H9 (cell line): ENCODE results near the gene ISY1. TPM values are rescaled to one million over a fixed set of nuclear protein-coding genes. Genes with fewer than 3 reads are reported as not detected.

Experiments used
- DNase-seq: peaks from one replicate; pipeline ENCODE4 v3.0.0-alpha.2; 2017
- H2AFZ ChIP-seq: one replicate; pipeline ENCODE4 v1.6.1; 2013; ENCODE audit warnings: mild to moderate bottlenecking, low read length, control low read depth, moderate library complexity
- H2AK5ac ChIP-seq: 2 replicates; pipeline ENCODE4 v1.6.1; 2013; ENCODE audit warnings: low read length, control low read depth, mixed read lengths; ENCODE audit not compliant: insufficient read length
- H2BK120ac ChIP-seq: one replicate; pipeline ENCODE4 v1.6.1; 2013; ENCODE audit warnings: low read depth, mild to moderate bottlenecking, low read length, control low read depth, inconsistent platforms; ENCODE audit not compliant: poor library complexity, severe bottlenecking
- H2BK12ac ChIP-seq: 2 replicates; pipeline ENCODE4 v1.6.1; 2013; ENCODE audit warnings: low read length, control low read depth, mixed read lengths, low read depth; ENCODE audit not compliant: insufficient read length
- H2BK15ac ChIP-seq: 2 replicates; pipeline ENCODE4 v1.6.1; 2013; ENCODE audit warnings: low read depth, low read length, control low read depth
- H2BK20ac ChIP-seq: one replicate; pipeline ENCODE4 v1.6.1; 2013; ENCODE audit warnings: low read depth, mild to moderate bottlenecking, low read length, control low read depth, inconsistent platforms; ENCODE audit not compliant: poor library complexity, severe bottlenecking
- H2BK5ac ChIP-seq: 2 replicates; pipeline ENCODE4 v1.6.1; 2013; ENCODE audit warnings: low read length, control low read depth, mixed read lengths; ENCODE audit not compliant: insufficient read length
- H3K14ac ChIP-seq: 2 replicates; pipeline ENCODE4 v1.6.1; 2013; ENCODE audit warnings: low read length, control low read depth; ENCODE audit not compliant: insufficient read depth
- H3K18ac ChIP-seq: 2 replicates; pipeline ENCODE4 v1.6.1; 2013; ENCODE audit warnings: low read depth, mild to moderate bottlenecking, mixed read lengths, low read length, control low read depth; ENCODE audit not compliant: insufficient read length
- H3K23ac ChIP-seq: 2 replicates; pipeline ENCODE4 v1.6.1; 2013; ENCODE audit warnings: low read length, control low read depth, mixed read lengths, low read depth; ENCODE audit not compliant: insufficient read length
- H3K23me2 ChIP-seq: 2 replicates; pipeline ENCODE4 v1.6.1; 2013; ENCODE audit warnings: low read depth, mild to moderate bottlenecking, mixed read lengths, low read length, control low read depth; ENCODE audit not compliant: insufficient read length, poor library complexity, severe bottlenecking
- H3K27ac ChIP-seq: 2 replicates; pipeline ENCODE4 v1.5.1; 2013; ENCODE audit warnings: low read length, control low read depth, mixed read lengths, low read depth; ENCODE audit not compliant: insufficient read length
- H3K27me3 ChIP-seq: 2 replicates; pipeline ENCODE4 v1.6.1; 2013; ENCODE audit warnings: low read length, control low read depth, inconsistent platforms; ENCODE audit not compliant: insufficient read depth
- H3K4ac ChIP-seq: 2 replicates; pipeline ENCODE4 v1.6.1; 2013; ENCODE audit warnings: low read depth, mild to moderate bottlenecking, control low read depth, inconsistent platforms, low read length, moderate library complexity
- H3K4me1 ChIP-seq: 2 replicates; pipeline ENCODE4 v1.6.1; 2013; ENCODE audit warnings: low read length, control low read depth, inconsistent platforms; ENCODE audit not compliant: insufficient read depth
- H3K4me2 ChIP-seq: 2 replicates; pipeline ENCODE4 v1.6.1; 2013; ENCODE audit warnings: low read length, control low read depth, mixed read lengths; ENCODE audit not compliant: insufficient read length, insufficient read depth
- H3K56ac ChIP-seq: 2 replicates; pipeline ENCODE4 v1.6.1; 2013; ENCODE audit warnings: low read depth, mild to moderate bottlenecking, mixed read lengths, low read length, control low read depth; ENCODE audit not compliant: insufficient read length
- H3K79me1 ChIP-seq: 2 replicates; pipeline ENCODE4 v1.6.1; 2013; ENCODE audit warnings: low read depth, mild to moderate bottlenecking, moderate library complexity, low read length, control low read depth, inconsistent platforms; ENCODE audit not compliant: insufficient read depth, poor library complexity, severe bottlenecking
- H3K79me2 ChIP-seq: 2 replicates; pipeline ENCODE4 v1.6.1; 2013; ENCODE audit warnings: low read length, control low read depth, inconsistent platforms; ENCODE audit not compliant: insufficient read depth
- H3K9ac ChIP-seq: 2 replicates; pipeline ENCODE4 v1.6.1; 2013; ENCODE audit warnings: low read length, control low read depth, mixed read lengths; ENCODE audit not compliant: insufficient read length; ENCODE audit errors: extremely low read depth
- H3K9me3 ChIP-seq: one replicate; pipeline ENCODE4 v1.6.1; 2013; ENCODE audit warnings: low read depth, low read length, inconsistent platforms; ENCODE audit not compliant: control insufficient read depth
- H3T11ph ChIP-seq: one replicate; pipeline ENCODE4 v1.6.1; 2013; ENCODE audit warnings: mild to moderate bottlenecking, low read length, control low read depth, inconsistent platforms
- H4K20me1 ChIP-seq: one replicate; pipeline ENCODE4 v1.6.1; 2013; ENCODE audit not compliant: control insufficient read depth, insufficient read length, insufficient read depth
- H4K5ac ChIP-seq: 2 replicates; pipeline ENCODE4 v1.6.1; 2013; ENCODE audit warnings: low read depth, mild to moderate bottlenecking, mixed read lengths, low read length, control low read depth; ENCODE audit not compliant: insufficient read length
- H4K8ac ChIP-seq: replicated peaks from 2 replicates; pipeline ENCODE4 v1.6.1; 2013; ENCODE audit warnings: low read length, control low read depth, mixed read lengths, low read depth; ENCODE audit not compliant: insufficient read length
- H4K91ac ChIP-seq: 2 replicates; pipeline ENCODE4 v1.6.1; 2013; ENCODE audit warnings: low read depth, mild to moderate bottlenecking, moderate library complexity, mixed read lengths, low read length, control low read depth; ENCODE audit not compliant: insufficient read length
- H3K27ac Mint-ChIP-seq, 3 experiments: 2 replicates in 2 of 3; 3 replicates in 1 of 3; pipeline ENCODE4 v1.8.0; 2020 to 2021; ENCODE audit warnings: mixed read lengths in 3 of 3, mild to moderate bottlenecking in 1 of 3, moderate library complexity in 1 of 3
- H3K27me3 Mint-ChIP-seq: 2 replicates; pipeline ENCODE4 v1.8.0; 2021; ENCODE audit warnings: low read depth, mild to moderate bottlenecking, moderate library complexity, mixed read lengths
- H3K36me3 Mint-ChIP-seq, 3 experiments: 2 replicates in 2 of 3; 3 replicates in 1 of 3; pipeline ENCODE4 v1.8.0; 2020 to 2021; ENCODE audit warnings: low read depth in 3 of 3, mixed read lengths in 3 of 3; ENCODE audit not compliant: insufficient read depth in 1 of 3
- H3K4me1 Mint-ChIP-seq, 2 experiments: 2 replicates each; pipeline ENCODE4 v1.8.0; 2020; ENCODE audit warnings: mixed read lengths in 2 of 2
- H3K4me3 Mint-ChIP-seq, 2 experiments: 2 replicates in 1 of 2; 3 replicates in 1 of 2; pipeline ENCODE4 v1.8.0; 2020 to 2021; ENCODE audit warnings: mild to moderate bottlenecking in 2 of 2, mixed read lengths in 2 of 2, moderate library complexity in 1 of 2
- H3K9me3 Mint-ChIP-seq, 2 experiments: 2 replicates in 1 of 2; 3 replicates in 1 of 2; pipeline ENCODE4 v1.8.0; 2020; ENCODE audit warnings: mild to moderate bottlenecking in 2 of 2, mixed read lengths in 2 of 2, moderate library complexity in 1 of 2
- WGBS: extraction: QIAGEN DNeasy Blood & Tissue Kit; methylation state at CpG from one replicate; pipeline ENCODE4 v1.1.7; 2013; ENCODE audit warnings: missing lambda C conversion rate, low lambda C conversion rate, mixed read lengths; ENCODE audit not compliant: insufficient read length; ENCODE audit errors: extremely low coverage; 5-methylcytosine and 5-hydroxymethylcytosine counted together
- total RNA-seq: library from RNA; stranded (reverse); gene quantifications from 2 replicates; pipeline ENCODE4 v1.2.1, GENCODE V29; 2021
- TF ChIP-seq, protein P1 (sequence below): fragments of 200-600 bp; sonication (generic); conservative IDR thresholded peaks from 3 replicates; pipeline ENCODE4 v1.8.0; 2021; ENCODE audit warnings: antibody characterized with exemption, mild to moderate bottlenecking

Gene ISY1
- total RNA-seq, 1 experiment from 2014 or later, result 28.1 TPM

DNA sequence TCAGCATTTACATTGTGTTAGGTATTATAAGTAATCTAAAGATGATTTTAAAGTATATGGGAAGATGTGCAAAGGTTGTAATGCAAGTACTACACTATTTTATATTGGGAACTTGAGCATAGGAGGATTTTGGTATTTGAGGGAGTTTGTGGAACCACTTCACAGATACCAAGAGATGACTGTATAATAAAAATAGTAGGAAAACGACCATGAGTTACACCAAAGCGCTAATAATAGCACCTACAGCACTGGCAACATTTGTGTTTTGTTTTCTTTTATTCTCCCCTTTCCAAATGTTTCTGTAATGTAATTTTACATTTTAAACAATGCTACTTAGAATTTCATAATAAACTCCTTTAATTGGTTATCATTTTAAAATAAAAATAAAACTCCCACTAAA, 12.3 kb upstream of the ISY1 start:
- H3K27ac Mint-ChIP-seq, result no peak overlapping the region

More for the DNA sequence above, 12.3 kb upstream of the ISY1 start:
- H3K9ac ChIP-seq, result no peak overlapping the region
- H2AK5ac ChIP-seq, result no peak overlapping the region
- Mint-ChIP-seq H3K4me3 (no peak overlapping the region), H3K4me1 (peaks cover 3 to 5% of the 10 kb centered on the region in 2 experiments; a peak in 3 of 4 replicates), H3K9me3 (no peaks in the 10 kb centered on the region), H3K27me3 (no peaks in the 10 kb centered on the region), H3K36me3 (peaks cover 37 to 68% (median 56%) of the 10 kb centered on the region in 3 experiments; a peak in 6 of 7 replicates)
- H3K27ac ChIP-seq, result no peak overlapping the region
- H3K79me2 ChIP-seq, result peaks cover 53% of the 10 kb centered on the region
- H2BK5ac ChIP-seq, result no peak overlapping the region
- no peaks in the 10 kb centered on the region for H3K23me2 ChIP-seq
- no peak overlapping the region for H3K23ac ChIP-seq
- H4K20me1 ChIP-seq, result no peaks in the 10 kb centered on the region
- H3K79me1 ChIP-seq, result peaks cover 3% of the 10 kb centered on the region
- no peak overlapping the region for H3K56ac ChIP-seq
- no peaks in the 10 kb centered on the region for H3K9me3 ChIP-seq
- no peak overlapping the region for H2BK15ac ChIP-seq
- H4K8ac ChIP-seq, result no peak overlapping the region
- TF ChIP-seq, protein P1, sequence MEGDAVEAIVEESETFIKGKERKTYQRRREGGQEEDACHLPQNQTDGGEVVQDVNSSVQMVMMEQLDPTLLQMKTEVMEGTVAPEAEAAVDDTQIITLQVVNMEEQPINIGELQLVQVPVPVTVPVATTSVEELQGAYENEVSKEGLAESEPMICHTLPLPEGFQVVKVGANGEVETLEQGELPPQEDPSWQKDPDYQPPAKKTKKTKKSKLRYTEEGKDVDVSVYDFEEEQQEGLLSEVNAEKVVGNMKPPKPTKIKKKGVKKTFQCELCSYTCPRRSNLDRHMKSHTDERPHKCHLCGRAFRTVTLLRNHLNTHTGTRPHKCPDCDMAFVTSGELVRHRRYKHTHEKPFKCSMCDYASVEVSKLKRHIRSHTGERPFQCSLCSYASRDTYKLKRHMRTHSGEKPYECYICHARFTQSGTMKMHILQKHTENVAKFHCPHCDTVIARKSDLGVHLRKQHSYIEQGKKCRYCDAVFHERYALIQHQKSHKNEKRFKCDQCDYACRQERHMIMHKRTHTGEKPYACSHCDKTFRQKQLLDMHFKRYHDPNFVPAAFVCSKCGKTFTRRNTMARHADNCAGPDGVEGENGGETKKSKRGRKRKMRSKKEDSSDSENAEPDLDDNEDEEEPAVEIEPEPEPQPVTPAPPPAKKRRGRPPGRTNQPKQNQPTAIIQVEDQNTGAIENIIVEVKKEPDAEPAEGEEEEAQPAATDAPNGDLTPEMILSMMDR, result no peak
- no peak overlapping the region for H3T11ph ChIP-seq
- no peak overlapping the region for H2AFZ ChIP-seq
- no peak overlapping the region for H4K91ac ChIP-seq
- no peak overlapping the region for H2BK12ac ChIP-seq
- H2BK20ac ChIP-seq, result no peak overlapping the region
- H2BK120ac ChIP-seq, result no peak overlapping the region
- no peak overlapping the region for H3K4me2 ChIP-seq
- H3K27me3 ChIP-seq, result no peaks in the 10 kb centered on the region
- no peak overlapping the region for H3K18ac ChIP-seq
- no peak overlapping the region for H3K4ac ChIP-seq
- no CpG with 5 or more reads among the region's 2 CpGs for WGBS
- H3K14ac ChIP-seq, result no peak overlapping the region
- H3K4me1 ChIP-seq, result no peaks in the 10 kb centered on the region; the same call in 1 of the 2 replicates
- H4K5ac ChIP-seq, result no peak overlapping the region
- DNase-seq, result no peak
